Fibroblast of mammary gland (primary cell): ENCODE data around the gene CCDC13.

Experiments used
- DNase-seq: peaks from one replicate; pipeline ENCODE4 v3.0.0-alpha.2; 2010; ENCODE audit warnings: low read depth
- H3K4me3 ChIP-seq: 2 replicates; pipeline ENCODE4 v1.5.1; 2011; ENCODE audit warnings: low read depth, mild to moderate bottlenecking, low read length, moderate library complexity; ENCODE audit not compliant: control insufficient read depth
- TF ChIP-seq, protein P1 (sequence below): conservative IDR thresholded peaks from 2 replicates; pipeline ENCODE4 v1.5.1; 2011; ENCODE audit warnings: low read depth, low read length, inconsistent platforms; ENCODE audit not compliant: control insufficient read depth, insufficient read depth

CCDC13 gene

DNA sequence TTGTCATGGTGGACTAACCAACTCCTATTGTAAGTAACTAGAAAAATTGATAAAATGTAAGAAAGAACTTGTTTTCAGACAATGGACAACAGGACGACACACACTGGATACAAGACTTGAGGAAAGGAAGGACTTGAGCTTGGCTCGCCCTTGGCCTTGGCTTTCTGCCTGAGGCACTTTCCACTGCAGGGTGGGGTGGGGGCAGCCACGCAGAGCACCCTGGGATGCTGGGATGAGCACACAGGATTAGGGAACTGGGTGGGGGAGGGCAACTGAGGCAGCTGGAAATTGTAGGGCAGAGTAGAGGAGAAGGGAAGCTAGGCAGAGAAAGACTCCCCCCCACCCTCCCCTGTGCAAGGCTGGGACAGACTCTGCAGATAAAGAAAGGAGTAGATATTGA lies 45.0 kb downstream of the CCDC13 start:
- TF ChIP-seq, protein P1, sequence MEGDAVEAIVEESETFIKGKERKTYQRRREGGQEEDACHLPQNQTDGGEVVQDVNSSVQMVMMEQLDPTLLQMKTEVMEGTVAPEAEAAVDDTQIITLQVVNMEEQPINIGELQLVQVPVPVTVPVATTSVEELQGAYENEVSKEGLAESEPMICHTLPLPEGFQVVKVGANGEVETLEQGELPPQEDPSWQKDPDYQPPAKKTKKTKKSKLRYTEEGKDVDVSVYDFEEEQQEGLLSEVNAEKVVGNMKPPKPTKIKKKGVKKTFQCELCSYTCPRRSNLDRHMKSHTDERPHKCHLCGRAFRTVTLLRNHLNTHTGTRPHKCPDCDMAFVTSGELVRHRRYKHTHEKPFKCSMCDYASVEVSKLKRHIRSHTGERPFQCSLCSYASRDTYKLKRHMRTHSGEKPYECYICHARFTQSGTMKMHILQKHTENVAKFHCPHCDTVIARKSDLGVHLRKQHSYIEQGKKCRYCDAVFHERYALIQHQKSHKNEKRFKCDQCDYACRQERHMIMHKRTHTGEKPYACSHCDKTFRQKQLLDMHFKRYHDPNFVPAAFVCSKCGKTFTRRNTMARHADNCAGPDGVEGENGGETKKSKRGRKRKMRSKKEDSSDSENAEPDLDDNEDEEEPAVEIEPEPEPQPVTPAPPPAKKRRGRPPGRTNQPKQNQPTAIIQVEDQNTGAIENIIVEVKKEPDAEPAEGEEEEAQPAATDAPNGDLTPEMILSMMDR: no peak
- DNase-seq: no peak
- H3K4me3 ChIP-seq: no peak overlapping the region

DNA sequence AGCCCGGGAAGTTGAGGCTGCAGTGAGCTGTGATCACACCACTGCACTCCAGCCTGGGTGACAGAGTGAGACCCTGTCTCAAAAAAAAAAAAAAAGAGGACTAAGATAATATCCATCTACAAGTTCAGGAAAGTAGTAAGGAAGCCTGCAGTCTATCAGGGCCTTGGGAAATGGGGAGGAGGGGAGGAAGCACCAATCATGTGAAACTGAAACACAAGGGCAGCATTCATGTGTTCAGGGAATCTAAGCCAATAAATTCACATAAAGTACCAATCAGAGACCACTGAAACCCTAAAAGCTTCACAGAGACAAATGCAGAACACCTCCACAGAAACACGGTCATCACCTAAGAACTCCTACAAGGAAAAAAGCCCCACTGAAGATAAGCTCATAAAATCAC lies 47.6 kb downstream of the CCDC13 start:
- DNase-seq: no peak
- H3K4me3 ChIP-seq: no peak overlapping the region
- TF ChIP-seq, protein P1: no peak

DNA sequence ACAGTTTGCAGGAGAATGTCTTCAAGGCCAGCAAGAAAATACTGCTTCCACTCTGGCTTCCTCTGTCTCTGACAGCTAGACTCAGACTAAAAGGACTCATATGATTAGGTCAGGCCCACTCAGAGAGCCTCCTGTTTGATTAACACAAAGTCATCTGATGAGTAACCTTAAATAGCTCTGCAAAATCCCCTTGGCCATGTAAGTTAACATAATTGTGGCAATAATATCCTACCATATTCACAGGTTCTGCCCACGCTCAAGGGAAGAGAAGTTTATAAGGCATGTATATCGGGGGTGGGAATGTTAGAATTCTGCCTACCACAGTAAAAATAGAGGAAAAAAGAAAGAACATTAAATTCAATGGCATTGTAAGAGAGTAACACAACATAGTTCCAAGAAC lies 49.8 kb downstream of the CCDC13 start:
- DNase-seq: no peak
- TF ChIP-seq, protein P1: no peak
- no peak overlapping the region for H3K4me3 ChIP-seq
